OCI-LY1 (cell line): Measurements from ENCODE around the gene BLCAP.
A peak's percentile ranks its signal among the peaks of the same experiment; 100 is the strongest.
"Not testable (repeated sequence)": the region's sequence is repeated elsewhere in the genome, so short reads cannot be mapped to it uniquely, and the experiment has no call there.

Source experiments
- H2AFZ ChIP-seq: fragments of 200-600 bp; sonication (generic), shearing (Covaris generic); 2 replicates; pipeline ENCODE4 v1.6.0; 2014; ENCODE audit warnings: antibody characterized with exemption, mild to moderate bottlenecking, low read length
- H3F3A ChIP-seq: fragments of 200-600 bp; sonication (generic), shearing (Covaris generic); 2 replicates; pipeline ENCODE4 v1.6.0; 2014; ENCODE audit warnings: mild to moderate bottlenecking, antibody characterized with exemption, low read length, moderate library complexity; ENCODE audit not compliant: insufficient read depth
- H3K27ac ChIP-seq: fragments of 200-600 bp; sonication (generic); 2 replicates; pipeline ENCODE4 v1.5.1; 2014; ENCODE audit warnings: low read length, mixed run types, mild to moderate bottlenecking, low read depth; ENCODE audit not compliant: poor library complexity, severe bottlenecking
- H3K27me3 ChIP-seq: fragments of 200-600 bp; sonication (generic); 2 replicates; pipeline ENCODE4 v1.6.0; 2014; ENCODE audit warnings: antibody characterized with exemption, mild to moderate bottlenecking, low read length, moderate library complexity; ENCODE audit not compliant: insufficient read depth
- H3K36me3 ChIP-seq: fragments of 200-600 bp; sonication (generic); 2 replicates; pipeline ENCODE4 v1.6.1; 2014; ENCODE audit warnings: mild to moderate bottlenecking, antibody characterized with exemption, low read length, moderate library complexity, mixed read lengths; ENCODE audit not compliant: insufficient read depth
- H3K4me1 ChIP-seq: fragments of 200-600 bp; sonication (generic); 2 replicates; pipeline ENCODE4 v1.5.1; 2014; ENCODE audit warnings: mild to moderate bottlenecking, low read length, moderate library complexity; ENCODE audit not compliant: insufficient read depth, severe bottlenecking
- H3K4me2 ChIP-seq: fragments of 200-600 bp; sonication (generic), shearing (Covaris generic); 2 replicates; pipeline ENCODE4 v1.6.1; 2014; ENCODE audit warnings: low read length
- H3K4me3 ChIP-seq: fragments of 200-600 bp; sonication (generic); 2 replicates; pipeline ENCODE4 v1.5.1; 2014; ENCODE audit warnings: low read length, low read depth, mild to moderate bottlenecking, mixed read lengths; ENCODE audit not compliant: poor library complexity, severe bottlenecking
- H3K79me2 ChIP-seq: fragments of 200-600 bp; shearing (Covaris generic); 2 replicates; pipeline ENCODE4 v1.6.1; 2016; ENCODE audit warnings: mixed run types, low read length, mixed read lengths; ENCODE audit not compliant: insufficient read depth
- H3K9ac ChIP-seq: fragments of 200-600 bp; sonication (generic), shearing (Covaris generic); 2 replicates; pipeline ENCODE4 v1.6.1; 2014; ENCODE audit warnings: mild to moderate bottlenecking, low read length, mixed read lengths
- H3K9me2 ChIP-seq: fragments of 200-600 bp; sonication (generic), shearing (Covaris generic); 2 replicates; pipeline ENCODE4 v1.6.1; 2014; ENCODE audit warnings: low read depth, mild to moderate bottlenecking, low read length, mixed read lengths
- H3K9me3 ChIP-seq: fragments of 200-600 bp; shearing (Covaris generic); 2 replicates; pipeline ENCODE4 v1.6.1; 2014; ENCODE audit warnings: low read length, mixed read lengths
- H4K20me1 ChIP-seq: fragments of 200-600 bp; sonication (generic), shearing (Covaris generic); 2 replicates; pipeline ENCODE4 v1.6.0; 2016; ENCODE audit warnings: mild to moderate bottlenecking, low read length; ENCODE audit not compliant: insufficient read depth
- CTCF ChIP-seq: fragments of 200-600 bp; sonication (generic), shearing (Covaris generic); IDR thresholded peaks from 2 replicates; pipeline ENCODE4 v1.5.1; 2017; ENCODE audit warnings: mild to moderate bottlenecking, antibody characterized with exemption, low read length, moderate library complexity, mixed read lengths
- EZH2 ChIP-seq: fragments of 200-600 bp; sonication (generic), shearing (Covaris generic); IDR thresholded peaks from 2 replicates; pipeline ENCODE4 v1.8.0; 2017; ENCODE audit warnings: borderline replicate concordance, mixed run types, mild to moderate bottlenecking, antibody characterized with exemption, low read length, moderate library complexity, mixed read lengths

Gene BLCAP

GRCh38 chr20:37527638-37528445 lies at the start of gene BLCAP:
TSS of gene BLCAP (minus strand) at chr20:37527876. CDS start at chr20:37519174, 8,702 bp downstream.
- Histone ChIP-seq H3K27me3 (no peaks in the 10 kb centered on the region), H4K20me1 (no peaks in the 10 kb centered on the region; the same call in 1 of the 2 replicates), H2AFZ (no peak within 1 kb of the TSS), H3K9me2 (no peaks in the 10 kb centered on the region), H3K9me3 (no peaks in the 10 kb centered on the region), H3F3A (no peaks in the 10 kb centered on the region), H3K4me3 (peak within 1 kb of the TSS; percentile 97), H3K36me3 (no peaks in the 10 kb centered on the region), H3K4me1 (peaks cover 29% of the 10 kb centered on the region), H3K9ac (peak within 1 kb of the TSS; percentile 76), H3K79me2 (0 out of 2 replicates have a peak, but pooled peaks cover 8% of the 10 kb centered on the region), H3K27ac (peak within 1 kb of the TSS; percentile 72), H3K4me2 (peak within 1 kb of the TSS; percentile 86)
- TF ChIP-seq CTCF (no peak), EZH2 (no peak)

GRCh38 chr20:37577436-37577835 lies 49.8 kb upstream of the BLCAP start:
- H3K27me3 ChIP-seq, H2AFZ ChIP-seq, H3F3A ChIP-seq, H3K4me2 ChIP-seq, H3K79me2 ChIP-seq, H3K9ac ChIP-seq, H3K27ac ChIP-seq, H3K9me3 ChIP-seq, H3K4me3 ChIP-seq, H3K36me3 ChIP-seq, H3K4me1 ChIP-seq, H3K9me2 ChIP-seq, H4K20me1 ChIP-seq: not testable (repeated sequence)

- H2AFZ ChIP-seq = no peak overlapping the region
- no peak overlapping the region for H3K4me3 ChIP-seq
- no peaks in the 10 kb centered on the region for H4K20me1 ChIP-seq
- no peaks in the 10 kb centered on the region for H3K36me3 ChIP-seq
- no peak overlapping the region for H3K9ac ChIP-seq
- H3K4me2 ChIP-seq = no peak overlapping the region
- H3K79me2 ChIP-seq = no peaks in the 10 kb centered on the region
- H3K9me2 ChIP-seq = no peaks in the 10 kb centered on the region
- no peaks in the 10 kb centered on the region for H3K9me3 ChIP-seq
- no peaks in the 10 kb centered on the region for H3F3A ChIP-seq
- TF ChIP-seq CTCF = no peak
- TF ChIP-seq EZH2 = no peak
- H3K4me1 ChIP-seq = no peaks in the 10 kb centered on the region
- H3K27ac ChIP-seq = no peak overlapping the region
- no peaks in the 10 kb centered on the region for H3K27me3 ChIP-seq
Observed at GRCh38 chr20:37576911-37577310, 49.2 kb upstream of the BLCAP start.

GRCh38 chr20:37575884-37576283 lies 48.2 kb upstream of the BLCAP start:
- no peaks in the 10 kb centered on the region for H3K79me2 ChIP-seq
- no peaks in the 10 kb centered on the region for H3K36me3 ChIP-seq
- no peak overlapping the region for H3K4me2 ChIP-seq
- no peaks in the 10 kb centered on the region for H3K4me1 ChIP-seq
- H4K20me1 ChIP-seq = no peaks in the 10 kb centered on the region
- H3K9ac ChIP-seq = no peak overlapping the region
- H3F3A ChIP-seq = no peaks in the 10 kb centered on the region
- no peaks in the 10 kb centered on the region for H3K27me3 ChIP-seq
- H3K9me3 ChIP-seq = no peaks in the 10 kb centered on the region
- TF ChIP-seq CTCF = no peak
- no peak for TF ChIP-seq EZH2
- no peak overlapping the region for H3K27ac ChIP-seq
- H3K4me3 ChIP-seq = no peak overlapping the region
- H3K9me2 ChIP-seq = no peaks in the 10 kb centered on the region
- H2AFZ ChIP-seq = no peak overlapping the region
